Measurements from ENCODE around the gene DYNC1I1. TPM values are rescaled to one million over a fixed set of nuclear protein-coding genes. Genes with fewer than 3 reads are reported as not detected.

DYNC1I1 gene
- polyA plus RNA-seq, 1 of the 3 experiments (the other 2 are of a cell fraction) = 0.05 TPM

DNA sequence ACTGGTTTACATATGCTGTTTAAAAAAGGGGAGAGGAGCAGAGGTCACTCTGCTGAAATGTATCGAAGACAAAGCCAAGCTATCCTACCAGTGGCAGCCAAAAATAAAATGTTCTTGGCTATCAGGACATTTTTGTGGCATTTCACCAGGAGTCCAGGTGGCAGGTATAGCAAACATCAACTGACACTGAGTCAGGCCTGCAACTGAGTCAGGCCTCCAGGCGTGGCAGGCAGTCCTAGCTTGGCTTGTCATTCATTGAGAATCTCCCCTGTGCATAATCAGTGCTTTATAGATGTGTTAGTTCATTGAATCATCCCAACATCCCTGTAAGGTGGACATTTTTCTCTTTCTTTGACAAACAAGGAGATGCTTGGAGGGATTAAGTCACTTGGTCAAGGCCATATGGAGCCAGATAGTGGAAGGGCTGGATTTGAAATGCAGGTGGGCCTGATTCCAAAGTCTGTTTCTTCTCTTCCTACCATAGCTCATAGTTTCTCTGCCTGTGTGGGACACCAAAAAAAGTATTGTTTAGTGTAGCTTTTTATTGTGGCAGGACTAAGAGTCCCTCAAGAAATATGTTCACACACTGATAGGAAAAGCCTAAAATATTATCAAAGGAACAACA, 4.3 kb downstream of the DYNC1I1 start:
- DNase-seq = no peak
- TF ChIP-seq, protein P1, sequence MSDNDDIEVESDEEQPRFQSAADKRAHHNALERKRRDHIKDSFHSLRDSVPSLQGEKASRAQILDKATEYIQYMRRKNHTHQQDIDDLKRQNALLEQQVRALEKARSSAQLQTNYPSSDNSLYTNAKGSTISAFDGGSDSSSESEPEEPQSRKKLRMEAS (IDR thresholded peaks at IDR 0.05; ENCODE audit: low read depth) = no peak
- TF ChIP-seq, protein P2, sequence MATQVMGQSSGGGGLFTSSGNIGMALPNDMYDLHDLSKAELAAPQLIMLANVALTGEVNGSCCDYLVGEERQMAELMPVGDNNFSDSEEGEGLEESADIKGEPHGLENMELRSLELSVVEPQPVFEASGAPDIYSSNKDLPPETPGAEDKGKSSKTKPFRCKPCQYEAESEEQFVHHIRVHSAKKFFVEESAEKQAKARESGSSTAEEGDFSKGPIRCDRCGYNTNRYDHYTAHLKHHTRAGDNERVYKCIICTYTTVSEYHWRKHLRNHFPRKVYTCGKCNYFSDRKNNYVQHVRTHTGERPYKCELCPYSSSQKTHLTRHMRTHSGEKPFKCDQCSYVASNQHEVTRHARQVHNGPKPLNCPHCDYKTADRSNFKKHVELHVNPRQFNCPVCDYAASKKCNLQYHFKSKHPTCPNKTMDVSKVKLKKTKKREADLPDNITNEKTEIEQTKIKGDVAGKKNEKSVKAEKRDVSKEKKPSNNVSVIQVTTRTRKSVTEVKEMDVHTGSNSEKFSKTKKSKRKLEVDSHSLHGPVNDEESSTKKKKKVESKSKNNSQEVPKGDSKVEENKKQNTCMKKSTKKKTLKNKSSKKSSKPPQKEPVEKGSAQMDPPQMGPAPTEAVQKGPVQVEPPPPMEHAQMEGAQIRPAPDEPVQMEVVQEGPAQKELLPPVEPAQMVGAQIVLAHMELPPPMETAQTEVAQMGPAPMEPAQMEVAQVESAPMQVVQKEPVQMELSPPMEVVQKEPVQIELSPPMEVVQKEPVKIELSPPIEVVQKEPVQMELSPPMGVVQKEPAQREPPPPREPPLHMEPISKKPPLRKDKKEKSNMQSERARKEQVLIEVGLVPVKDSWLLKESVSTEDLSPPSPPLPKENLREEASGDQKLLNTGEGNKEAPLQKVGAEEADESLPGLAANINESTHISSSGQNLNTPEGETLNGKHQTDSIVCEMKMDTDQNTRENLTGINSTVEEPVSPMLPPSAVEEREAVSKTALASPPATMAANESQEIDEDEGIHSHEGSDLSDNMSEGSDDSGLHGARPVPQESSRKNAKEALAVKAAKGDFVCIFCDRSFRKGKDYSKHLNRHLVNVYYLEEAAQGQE (IDR thresholded peaks at IDR 0.05; ENCODE audit: low read depth, low read length) = no peak
- TF ChIP-seq RXRA (IDR thresholded peaks at IDR 0.05; ENCODE audit: borderline replicate concordance, low read depth) (no peak), GABPA (IDR thresholded peaks at IDR 0.05; ENCODE audit: low read depth) (no peak), JUND (IDR thresholded peaks at IDR 0.05) (no peak), EZH2phosphoT487 (IDR thresholded peaks at IDR 0.05; ENCODE audit: borderline replicate concordance, low read depth) (no peak), NRF1 (IDR thresholded peaks at IDR 0.05; ENCODE audit: low read depth, low read length) (no peak), EP300 (IDR thresholded peaks at IDR 0.05; ENCODE audit: borderline replicate concordance in 1 of 2, low read depth in 1 of 2, low read length in 1 of 2) (no peak), SIN3A (IDR thresholded peaks at IDR 0.05; ENCODE audit: borderline replicate concordance, low read depth, low read length) (no peak), FOXJ3 (CRISPR knock-in tag; IDR thresholded peaks at IDR 0.05) (no peak)
- TF ChIP-seq, protein P3, sequence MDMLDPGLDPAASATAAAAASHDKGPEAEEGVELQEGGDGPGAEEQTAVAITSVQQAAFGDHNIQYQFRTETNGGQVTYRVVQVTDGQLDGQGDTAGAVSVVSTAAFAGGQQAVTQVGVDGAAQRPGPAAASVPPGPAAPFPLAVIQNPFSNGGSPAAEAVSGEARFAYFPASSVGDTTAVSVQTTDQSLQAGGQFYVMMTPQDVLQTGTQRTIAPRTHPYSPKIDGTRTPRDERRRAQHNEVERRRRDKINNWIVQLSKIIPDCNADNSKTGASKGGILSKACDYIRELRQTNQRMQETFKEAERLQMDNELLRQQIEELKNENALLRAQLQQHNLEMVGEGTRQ (IDR thresholded peaks at IDR 0.05; ENCODE audit: borderline replicate concordance, low read depth, low read length) = no peak
- TF ChIP-seq, protein P4, sequence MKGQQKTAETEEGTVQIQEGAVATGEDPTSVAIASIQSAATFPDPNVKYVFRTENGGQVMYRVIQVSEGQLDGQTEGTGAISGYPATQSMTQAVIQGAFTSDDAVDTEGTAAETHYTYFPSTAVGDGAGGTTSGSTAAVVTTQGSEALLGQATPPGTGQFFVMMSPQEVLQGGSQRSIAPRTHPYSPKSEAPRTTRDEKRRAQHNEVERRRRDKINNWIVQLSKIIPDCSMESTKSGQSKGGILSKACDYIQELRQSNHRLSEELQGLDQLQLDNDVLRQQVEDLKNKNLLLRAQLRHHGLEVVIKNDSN (IDR thresholded peaks at IDR 0.05; ENCODE audit: borderline replicate concordance, low read depth) = no peak
- TF ChIP-seq, protein P5, sequence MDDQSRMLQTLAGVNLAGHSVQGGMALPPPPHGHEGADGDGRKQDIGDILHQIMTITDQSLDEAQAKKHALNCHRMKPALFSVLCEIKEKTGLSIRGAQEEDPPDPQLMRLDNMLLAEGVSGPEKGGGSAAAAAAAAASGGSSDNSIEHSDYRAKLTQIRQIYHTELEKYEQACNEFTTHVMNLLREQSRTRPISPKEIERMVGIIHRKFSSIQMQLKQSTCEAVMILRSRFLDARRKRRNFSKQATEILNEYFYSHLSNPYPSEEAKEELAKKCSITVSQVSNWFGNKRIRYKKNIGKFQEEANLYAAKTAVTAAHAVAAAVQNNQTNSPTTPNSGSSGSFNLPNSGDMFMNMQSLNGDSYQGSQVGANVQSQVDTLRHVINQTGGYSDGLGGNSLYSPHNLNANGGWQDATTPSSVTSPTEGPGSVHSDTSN (IDR thresholded peaks at IDR 0.05) = no peak
- Histone ChIP-seq H3F3A (replicated peaks; ENCODE audit: insufficient read depth) (no peaks in the 10 kb centered on the region), H3K79me2 (ENCODE audit: insufficient read depth) (no peaks in the 10 kb centered on the region), H3K4me3 (ENCODE audit: low read depth in 2 of 2, low read length in 1 of 2) (no peak overlapping the region), H3K9me3 (no peaks in the 10 kb centered on the region), H3K4me1 (ENCODE audit: control insufficient read depth in 1 of 2, insufficient read depth in 2 of 2, low read depth in 1 of 2, low read length in 1 of 2) (peaks cover 0 to 8% of the 10 kb centered on the region in 2 experiments; a peak in 2 of 4 replicates), H3K9me2 (no peaks in the 10 kb centered on the region), H3K9ac (no peak overlapping the region), H3K4me2 (no peak overlapping the region), H3K27ac (ENCODE audit: low read depth in 2 of 2, low read length in 1 of 2) (no peak overlapping the region), H4K20me1 (ENCODE audit: insufficient read depth) (no peaks in the 10 kb centered on the region), H2AFZ (ENCODE audit: low read depth) (no peak overlapping the region), H3K27me3 (ENCODE audit: insufficient read depth) (peaks cover 8% of the 10 kb centered on the region; the same call in 1 of the 2 replicates), H3K36me3 (replicated peaks in 1 of 2; ENCODE audit: control insufficient read depth in 1 of 2, insufficient read depth in 2 of 2, low read length in 1 of 2) (no peaks in the 10 kb centered on the region)
- CTCF ChIA-PET = interaction anchor here (1.2 to 1.4 kb wide), 3 partner anchors 19 to 53 kb away, joined by 3 read pairs; no protein-coding TSS in a partner anchor
- WGBS (ENCODE audit: low lambda C conversion rate) = 40% methylated on average over 2 of the region's 2 CpGs
- POLR2A ChIA-PET = interaction anchor here (0.6 kb wide), 1 partner anchor 155 kb away, joined by 3 read pairs; no protein-coding TSS in a partner anchor
